NOMO-1 treated with dmso at 0.1 percent for 144 hours (cell line): Measurements from ENCODE around the gene PPM1H.
A peak's percentile ranks its signal among the peaks of the same experiment; 100 is the strongest.
"Not testable (repeated sequence)": the region's sequence is repeated elsewhere in the genome, so short reads cannot be mapped to it uniquely, and the experiment has no call there.

ENCODE experiments used
- DNase-seq: peaks from one replicate; lab custom pipeline; 2025; ENCODE audit not compliant: unreplicated experiment; lab: John Stamatoyannopoulos, UW

Gene PPM1H

DNA sequence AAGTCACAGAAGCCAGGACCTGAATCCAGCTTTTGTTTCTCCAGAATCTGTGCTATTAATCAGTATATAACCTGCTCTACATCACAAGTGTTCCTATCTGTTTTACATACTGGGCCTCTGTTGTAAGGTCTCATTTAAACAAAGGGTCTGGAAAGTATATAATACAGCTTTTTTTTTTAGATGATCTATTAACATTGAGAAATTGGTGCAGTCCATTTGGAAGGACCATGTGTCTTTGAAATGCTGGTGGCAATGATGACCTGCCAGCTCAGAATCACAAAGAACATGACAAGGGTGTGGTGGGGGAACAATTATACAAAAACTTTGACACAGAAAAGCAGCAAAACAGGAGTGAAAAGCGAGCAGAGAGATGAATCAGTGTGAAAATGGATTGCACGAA, 164.6 kb downstream of the PPM1H start:
- no peak for DNase-seq

- no peak for DNase-seq
Observed at GRCh38 chr12:62769076-62769619, 165.8 kb downstream of the PPM1H start.

GRCh38 chr12:62767946-62768345, 167.0 kb downstream of the PPM1H start:
- no peak for DNase-seq

- no peak for DNase-seq
Observed at GRCh38 chr12:62767496-62767895, 167.5 kb downstream of the PPM1H start.

DNA sequence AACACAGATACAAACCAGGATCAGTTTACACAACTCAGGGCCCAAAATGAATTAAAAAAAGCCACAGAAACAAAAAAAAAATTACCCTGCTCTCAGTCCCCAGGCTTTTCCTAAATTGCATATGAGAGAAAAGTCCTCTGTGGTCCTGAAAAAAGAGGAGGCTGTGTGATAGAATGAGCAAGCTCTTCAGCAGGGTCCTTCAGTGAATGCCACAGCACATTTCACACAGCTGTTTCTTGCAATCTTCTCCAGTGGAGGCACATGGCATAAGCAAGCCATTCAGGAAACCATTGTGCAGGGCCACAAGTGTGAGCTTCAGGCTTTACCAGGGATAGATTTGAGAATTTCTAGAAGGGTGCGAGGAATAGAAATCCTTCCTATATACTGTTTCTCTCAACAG, 168.5 kb downstream of the PPM1H start:
- DNase-seq: no peak

GRCh38 chr12:62763861-62764645, 170.9 kb downstream of the PPM1H start:
- DNase-seq: no peak

GRCh38 chr12:62763312-62763711, 171.6 kb downstream of the PPM1H start:
- DNase-seq: no peak

DNA sequence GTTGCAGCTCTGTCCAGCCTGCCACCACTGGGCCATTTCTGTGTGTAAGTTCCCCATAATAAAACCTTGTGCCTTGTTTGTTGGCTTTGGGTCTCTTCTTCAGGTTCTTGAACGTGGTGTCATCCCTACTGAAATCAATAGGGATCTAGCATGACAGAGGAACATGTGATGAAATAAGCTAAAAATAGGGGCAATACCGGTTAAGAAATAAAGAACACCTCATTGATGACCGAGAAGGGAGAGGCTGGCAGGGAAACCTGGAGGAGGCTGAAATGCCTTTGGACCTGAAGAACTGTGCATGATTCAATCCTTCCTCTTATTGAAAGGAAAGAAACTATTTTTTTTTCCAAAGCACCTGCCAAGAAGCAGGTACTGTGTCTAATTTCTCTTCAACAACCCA, 172.3 kb downstream of the PPM1H start:
- no peak for DNase-seq

DNA sequence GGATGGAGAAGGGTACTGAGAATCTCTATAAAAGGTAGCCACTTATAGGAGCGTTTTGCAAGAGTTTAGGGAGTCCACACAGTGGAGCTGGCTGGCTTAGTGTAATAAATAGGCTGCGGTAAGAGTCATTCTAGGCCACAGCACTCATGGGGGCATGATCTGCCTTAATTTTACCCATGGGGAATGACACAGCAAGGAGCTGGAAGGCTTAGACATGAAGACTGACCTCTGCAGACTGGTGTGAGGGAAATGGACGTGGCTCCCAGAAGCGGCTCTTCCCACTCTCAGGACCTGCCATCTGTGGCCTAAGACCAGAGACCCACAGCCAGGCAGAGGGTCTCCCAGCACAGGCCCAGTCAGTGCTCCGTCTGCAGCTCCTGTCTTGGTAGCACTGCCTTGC, 173.3 kb downstream of the PPM1H start:
- no peak for DNase-seq

DNA sequence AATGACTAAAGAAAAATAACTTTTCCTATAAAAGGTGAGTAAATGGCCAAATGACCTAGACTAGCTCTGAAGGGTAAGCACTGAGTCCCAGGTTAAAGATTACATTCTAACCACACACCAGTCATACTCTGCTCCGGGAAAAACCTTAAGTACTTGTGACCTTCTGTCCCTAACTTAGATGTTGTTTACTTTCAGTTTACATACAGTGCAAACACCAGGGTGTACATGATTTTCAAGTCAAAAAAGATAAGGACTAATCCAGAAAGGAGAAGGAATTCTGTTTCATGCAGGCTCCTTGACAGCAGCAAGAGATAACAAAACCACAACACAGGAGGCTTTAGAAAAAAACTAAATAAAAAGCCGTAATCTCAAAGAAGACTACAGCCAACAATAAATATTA, 174.2 kb downstream of the PPM1H start:
- DNase-seq: no peak

GRCh38 chr12:62760341-62760740, 174.6 kb downstream of the PPM1H start:
- not testable (repeated sequence) for DNase-seq

DNA sequence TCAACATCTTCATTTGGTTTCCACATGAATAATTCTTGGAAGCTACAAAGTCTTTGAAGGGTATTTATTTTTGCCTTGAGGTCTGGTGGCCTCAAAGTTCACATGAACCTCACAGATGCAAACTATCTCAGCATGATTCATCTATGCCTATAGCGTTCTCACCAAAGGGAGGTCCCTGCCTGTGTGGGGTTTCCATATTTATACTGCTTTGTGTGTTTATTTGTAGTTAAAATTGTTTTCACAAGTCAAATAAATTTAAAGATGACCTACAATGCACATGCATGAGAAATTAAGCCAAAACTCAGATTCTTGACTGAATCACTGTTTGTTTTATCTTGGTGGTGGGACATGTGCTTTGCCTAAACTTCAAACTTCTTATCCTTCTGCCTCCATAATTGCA, 176.7 kb downstream of the PPM1H start:
- no peak for DNase-seq

DNA sequence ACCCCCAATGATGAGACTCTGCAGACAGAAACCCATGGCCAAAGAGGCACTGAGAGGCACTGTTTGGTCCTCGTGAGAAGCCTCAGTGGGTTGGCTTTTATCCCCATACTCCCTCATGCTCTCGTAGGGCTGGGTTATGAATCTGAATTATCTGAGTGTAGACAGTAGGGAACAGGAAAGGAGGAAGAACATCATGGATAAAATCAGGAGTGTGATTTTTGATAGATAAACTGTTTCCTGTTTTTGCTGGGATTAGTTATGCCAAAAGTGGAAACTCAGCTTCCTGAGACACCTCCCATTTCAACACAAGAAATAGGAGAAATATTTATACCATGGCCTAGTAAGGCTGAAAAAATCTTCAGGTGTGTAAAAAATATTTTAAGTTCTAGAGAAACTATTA, 177.9 kb downstream of the PPM1H start:
- DNase-seq: no peak

- DNase-seq: no peak
Observed at GRCh38 chr12:62754706-62755105, 180.2 kb downstream of the PPM1H start.

DNA sequence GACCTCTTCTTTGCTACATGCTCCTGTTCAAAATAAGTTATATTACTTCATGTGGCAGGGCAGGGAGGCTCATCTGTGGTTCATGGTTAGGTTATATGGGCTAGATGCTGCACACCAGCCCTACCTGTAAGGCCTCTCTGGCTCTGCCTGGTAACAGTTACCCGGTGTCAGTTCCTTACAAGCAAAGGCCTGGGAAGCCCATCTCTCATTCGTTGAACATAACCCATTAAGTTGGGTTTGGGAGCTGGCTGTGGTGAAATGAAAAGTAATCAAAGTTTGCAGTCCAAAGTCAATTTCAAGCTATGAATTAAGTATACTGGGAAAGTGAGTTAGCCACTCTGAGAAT, 183.2 kb downstream of the PPM1H start:
- no peak for DNase-seq

- no peak for DNase-seq
Observed at GRCh38 chr12:62750941-62751809, 183.8 kb downstream of the PPM1H start.

DNA sequence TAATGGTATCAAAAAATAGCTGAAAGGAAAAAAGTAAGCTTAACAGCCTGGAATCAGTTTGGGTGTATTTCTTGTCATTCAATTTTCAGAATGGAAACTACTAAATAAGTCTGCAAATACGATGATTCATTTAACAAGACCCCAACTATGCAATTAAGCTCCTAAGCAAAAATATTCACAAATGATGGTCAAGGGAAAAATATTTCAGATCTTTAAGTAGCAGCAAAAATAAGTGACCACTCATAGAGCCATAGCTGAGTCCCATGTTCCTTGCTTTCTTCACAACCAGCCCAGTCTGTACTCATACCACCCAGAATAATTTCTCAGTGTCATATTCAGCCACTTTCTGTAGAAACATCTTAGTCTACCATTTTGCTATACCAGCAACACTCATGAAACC, 185.4 kb downstream of the PPM1H start:
- DNase-seq: no peak

DNA sequence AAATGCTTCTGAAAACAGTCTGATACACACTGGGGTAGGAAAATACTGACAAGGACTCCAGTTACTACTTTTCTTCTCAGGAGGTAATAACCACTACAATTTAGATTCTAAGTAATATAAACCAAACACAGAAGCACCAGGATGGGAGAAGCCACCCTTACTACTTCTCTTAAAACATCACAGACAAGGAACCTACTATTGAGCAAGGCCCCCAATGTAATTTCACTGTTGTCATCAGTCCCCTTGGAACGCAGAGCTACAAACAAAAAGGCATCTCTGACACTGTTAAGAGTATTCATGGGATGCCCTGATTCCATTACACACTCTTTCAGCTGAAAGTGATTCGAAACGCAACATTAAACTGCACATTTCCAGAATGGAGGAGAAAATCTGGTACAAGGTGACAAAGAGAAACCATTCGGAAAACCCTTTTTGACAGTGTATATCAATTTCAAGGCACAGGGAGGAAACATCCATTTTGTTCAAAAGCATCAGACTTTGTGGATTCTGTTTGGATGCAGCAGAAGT, 185.9 kb downstream of the PPM1H start:
- DNase-seq: no peak

DNA sequence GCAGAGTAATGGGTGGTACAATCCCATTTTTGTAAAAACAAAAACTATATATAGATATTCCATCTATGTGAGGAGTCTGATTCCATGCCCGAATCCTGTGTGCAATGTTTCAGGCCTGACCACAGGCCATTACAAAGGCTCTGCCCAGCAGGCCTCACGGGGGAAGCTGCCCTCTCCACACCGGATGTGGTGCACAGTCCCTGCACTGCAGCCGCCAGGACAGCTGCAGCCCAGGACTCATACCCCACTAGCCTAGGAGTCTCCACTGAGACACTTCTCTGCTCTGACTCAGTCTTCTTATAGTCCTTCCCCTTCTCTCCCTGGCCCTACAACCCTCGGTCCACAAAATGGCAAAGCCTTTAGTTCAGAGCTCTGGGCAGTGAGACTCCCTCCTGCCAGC, 190.4 kb downstream of the PPM1H start:
- peak; percentile 65 for DNase-seq

DNA sequence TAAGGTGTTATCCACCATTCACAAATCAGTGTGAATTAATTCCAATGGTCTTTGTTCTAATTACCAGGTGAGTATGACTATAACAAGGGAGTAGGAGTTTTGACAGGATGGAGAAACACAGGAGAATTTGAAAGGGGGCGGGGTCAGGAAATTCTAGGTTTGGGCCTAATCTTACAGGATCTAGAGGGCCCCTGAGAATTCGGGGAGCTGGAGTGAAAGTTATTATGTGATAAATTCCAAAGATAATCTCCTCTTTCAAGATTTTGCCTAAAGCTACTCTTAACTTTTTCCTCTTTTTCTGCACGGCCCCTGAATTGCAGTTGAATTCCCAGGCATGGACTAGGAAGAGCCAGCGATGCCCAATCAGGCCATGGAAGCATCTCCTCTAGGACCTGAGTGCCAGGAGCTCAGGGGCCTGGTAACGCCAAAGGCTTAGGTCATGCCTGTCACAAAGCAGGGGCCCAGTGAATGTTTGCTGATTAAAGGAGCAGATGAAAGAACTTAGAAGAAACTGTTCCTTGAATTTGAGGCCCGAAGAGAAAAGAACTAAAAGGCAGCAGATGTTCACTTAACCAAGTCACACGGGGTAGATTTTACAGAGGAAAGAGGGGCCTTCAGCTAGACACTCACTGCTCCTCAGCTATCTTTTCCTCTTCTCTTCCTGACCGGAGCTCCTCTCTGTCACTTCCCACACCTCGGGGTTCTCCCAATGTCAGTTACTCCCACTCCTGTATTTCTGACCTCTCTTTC, 195.5 kb downstream of the PPM1H start:
- no peak for DNase-seq

DNA sequence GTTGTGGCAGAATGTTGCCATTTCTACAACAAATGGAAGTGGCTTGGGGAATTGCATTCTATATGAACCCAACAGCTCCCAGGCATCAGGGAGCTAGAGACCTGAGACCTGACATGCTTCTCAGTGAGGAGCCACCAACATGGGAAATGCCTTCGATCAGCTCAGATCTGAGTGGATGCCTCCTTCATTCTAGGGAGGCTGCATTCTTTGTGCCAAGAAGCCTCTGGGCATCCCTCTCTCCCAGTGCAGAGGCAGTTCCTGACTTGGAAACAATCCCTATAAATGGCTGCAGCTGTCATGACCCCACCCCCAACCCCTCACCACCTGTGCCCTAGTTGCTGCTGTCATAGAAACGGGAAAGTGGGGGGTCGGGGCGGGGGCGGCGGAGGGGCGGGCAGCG, 196.3 kb downstream of the PPM1H start:
- no peak for DNase-seq
